ENCODE results near the gene SPINT2. TPM values are rescaled to one million over a fixed set of nuclear protein-coding genes. Genes with fewer than 3 reads are reported as not detected.

The SPINT2 gene
- total RNA-seq, 2 donors from 2014 or later = 415 to 487 TPM

DNA sequence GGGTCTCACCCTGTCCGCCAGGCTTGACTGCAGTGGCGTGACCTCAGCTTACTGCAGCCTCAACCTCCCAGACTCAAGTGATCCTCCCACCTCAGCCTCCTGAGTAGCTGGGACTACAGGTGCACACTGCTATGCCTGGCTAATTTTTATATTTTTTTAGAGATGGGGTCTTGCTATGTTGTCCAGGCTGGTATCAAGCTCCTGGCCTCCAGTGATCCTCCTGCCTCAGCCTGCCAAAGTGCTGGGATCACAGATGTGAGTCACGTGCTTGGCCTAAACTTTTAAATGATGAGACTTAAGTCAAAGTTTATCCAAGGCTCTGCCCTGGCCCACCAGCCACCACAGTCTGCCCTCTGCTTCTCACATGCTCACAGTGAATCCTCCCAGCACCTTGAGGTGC, 41.9 kb downstream of the SPINT2 start:
- no peaks in the 10 kb centered on the region for H3K4me1 ChIP-seq (ENCODE audit: control insufficient read depth, insufficient read depth, low read length)
- H3K27me3 ChIP-seq (ENCODE audit: control insufficient read depth, insufficient read depth, low read length, poor library complexity, severe bottlenecking) = no peaks in the 10 kb centered on the region
- DNase-seq = no peak
- Mint-ChIP-seq H3K36me3 (ENCODE audit: low read depth) (peaks cover 7% of the 10 kb centered on the region), H3K4me1 (no peaks in the 10 kb centered on the region), H3K27me3 (ENCODE audit: insufficient read depth) (peaks cover 12% of the 10 kb centered on the region), H3K4me3 (no peak overlapping the region), H3K9me3 (no peaks in the 10 kb centered on the region), H3K27ac (no peak overlapping the region)
- H3K9me3 ChIP-seq (ENCODE audit: control insufficient read depth, low read length) = no peaks in the 10 kb centered on the region
- H3K36me3 ChIP-seq (ENCODE audit: control insufficient read depth, insufficient read depth, low read length) = no peaks in the 10 kb centered on the region
- no peak overlapping the region for H3K27ac ChIP-seq (ENCODE audit: low read depth, low read length)
- H3K9ac ChIP-seq (ENCODE audit: extremely low read depth, low read length, poor library complexity, severe bottlenecking) = no peak overlapping the region
- no peak overlapping the region for H3K4me3 ChIP-seq (ENCODE audit: low read length)
- WGBS, 2 experiments (ENCODE audit: insufficient coverage in 1 of 2, insufficient read length in 1 of 2) = 87 to 88% methylated on average over 1 to 3 of the region's 3 CpGs
- no peak for TF ChIP-seq CTCF (conservative IDR thresholded peaks at IDR 0.05)

DNA sequence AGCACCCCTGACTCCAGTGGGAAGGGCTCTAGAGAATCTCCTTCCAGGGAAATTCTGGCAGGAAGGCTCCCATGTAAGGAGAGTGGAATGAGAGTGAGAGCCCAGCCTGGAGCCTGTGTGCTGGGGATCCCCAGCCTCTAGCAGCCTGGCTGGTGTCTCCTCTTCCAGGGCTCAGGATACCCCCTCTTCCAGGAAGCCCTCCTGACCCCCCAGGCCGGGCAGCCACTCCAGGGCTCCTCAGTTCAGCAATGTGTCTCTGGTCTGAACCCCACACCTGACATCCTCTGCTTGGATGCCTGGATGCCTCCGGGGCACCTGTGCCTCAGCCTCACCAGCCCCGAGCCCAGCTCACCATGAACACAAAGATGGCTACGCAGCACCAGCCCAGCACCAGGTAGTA, 42.7 kb downstream of the SPINT2 start:
- no peaks in the 10 kb centered on the region for H3K9me3 ChIP-seq (ENCODE audit: control insufficient read depth, low read length)
- H3K36me3 Mint-ChIP-seq (ENCODE audit: low read depth) = peaks cover 7% of the 10 kb centered on the region
- no peak for TF ChIP-seq CTCF (conservative IDR thresholded peaks at IDR 0.05)
- H3K27me3 Mint-ChIP-seq (ENCODE audit: insufficient read depth) = peaks cover 10% of the 10 kb centered on the region
- H3K9me3 Mint-ChIP-seq = no peaks in the 10 kb centered on the region
- WGBS, 2 experiments (ENCODE audit: insufficient coverage in 1 of 2, insufficient read length in 1 of 2) = 93% methylated on average over 3 to 4 of the region's 4 CpGs
- H3K4me1 Mint-ChIP-seq = no peaks in the 10 kb centered on the region
- no peak overlapping the region for H3K27ac ChIP-seq (ENCODE audit: low read depth, low read length)
- H3K36me3 ChIP-seq (ENCODE audit: control insufficient read depth, insufficient read depth, low read length) = no peaks in the 10 kb centered on the region
- no peak for DNase-seq
- no peaks in the 10 kb centered on the region for H3K27me3 ChIP-seq (ENCODE audit: control insufficient read depth, insufficient read depth, low read length, poor library complexity, severe bottlenecking)
- H3K9ac ChIP-seq (ENCODE audit: extremely low read depth, low read length, poor library complexity, severe bottlenecking) = no peak overlapping the region
- H3K4me3 ChIP-seq (ENCODE audit: low read length) = no peak overlapping the region
- H3K27ac Mint-ChIP-seq = no peak overlapping the region
- H3K4me3 Mint-ChIP-seq = no peak overlapping the region
- H3K4me1 ChIP-seq (ENCODE audit: control insufficient read depth, insufficient read depth, low read length) = no peaks in the 10 kb centered on the region

GRCh38 chr19:38307597-38307996, 43.2 kb downstream of the SPINT2 start:
- Mint-ChIP-seq H3K27ac (no peak overlapping the region), H3K4me3 (no peak overlapping the region), H3K9me3 (no peaks in the 10 kb centered on the region), H3K4me1 (no peaks in the 10 kb centered on the region), H3K36me3 (ENCODE audit: low read depth) (peaks cover 7% of the 10 kb centered on the region), H3K27me3 (ENCODE audit: insufficient read depth) (peaks cover 8% of the 10 kb centered on the region)
- no peaks in the 10 kb centered on the region for H3K36me3 ChIP-seq (ENCODE audit: control insufficient read depth, insufficient read depth, low read length)
- H3K4me3 ChIP-seq (ENCODE audit: low read length) = no peak overlapping the region
- H3K27me3 ChIP-seq (ENCODE audit: control insufficient read depth, insufficient read depth, low read length, poor library complexity, severe bottlenecking) = no peaks in the 10 kb centered on the region
- no peak overlapping the region for H3K27ac ChIP-seq (ENCODE audit: low read depth, low read length)
- no peaks in the 10 kb centered on the region for H3K9me3 ChIP-seq (ENCODE audit: control insufficient read depth, low read length)
- no peak for DNase-seq
- no peak for TF ChIP-seq CTCF (conservative IDR thresholded peaks at IDR 0.05)
- no peak overlapping the region for H3K9ac ChIP-seq (ENCODE audit: extremely low read depth, low read length, poor library complexity, severe bottlenecking)
- 86 to 97% methylated on average over 1 to 8 of the region's 8 CpGs for WGBS, 2 experiments (ENCODE audit: insufficient coverage in 1 of 2, insufficient read length in 1 of 2)
- no peaks in the 10 kb centered on the region for H3K4me1 ChIP-seq (ENCODE audit: control insufficient read depth, insufficient read depth, low read length)
